ENCODE measurements around the gene ZNF750. TPM values are rescaled to one million over a fixed set of nuclear protein-coding genes. Genes with fewer than 3 reads are reported as not detected.

ZNF750 gene
- total and polyA plus RNA-seq, 4 donors = 0.02 to 0.08 TPM; not detected in 2

DNA sequence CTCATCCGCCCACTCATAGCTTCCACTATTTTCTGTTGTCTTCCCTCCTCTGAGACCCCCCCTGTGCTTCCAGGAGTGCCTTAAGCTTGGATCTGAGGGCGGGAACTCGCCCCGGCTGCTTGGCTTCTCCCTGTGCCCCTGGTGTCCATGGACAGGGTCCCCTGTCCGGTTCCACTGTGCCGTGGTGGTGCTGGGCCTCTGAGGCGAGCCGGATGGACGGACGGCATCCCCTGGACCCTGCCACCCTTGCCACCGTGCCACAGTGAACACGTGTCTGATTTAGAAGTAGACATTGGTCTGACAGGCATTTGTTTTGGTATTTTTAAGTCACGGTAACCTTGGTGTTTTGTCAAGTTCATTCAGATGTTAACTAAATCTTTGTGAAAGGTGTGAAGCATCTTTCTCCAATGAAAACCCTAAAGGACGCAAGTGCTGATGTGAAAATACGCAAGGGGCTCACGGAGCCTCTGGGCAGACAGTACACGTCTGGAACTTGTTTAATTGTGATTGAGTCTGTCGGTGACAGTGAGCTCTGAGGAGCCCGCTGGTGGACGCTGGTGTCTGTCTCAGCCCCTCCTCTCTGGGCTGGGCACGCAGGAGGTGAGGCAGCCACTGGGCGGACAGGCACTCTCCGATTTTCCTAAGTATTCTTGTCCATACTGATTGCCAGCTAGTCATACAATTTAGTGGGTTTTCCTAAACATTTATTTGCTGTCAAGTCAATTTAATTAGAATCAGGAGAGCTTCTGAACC lies 26.3 kb downstream of the ZNF750 start:
- DNase-seq (ENCODE audit: low spot score) = no peak
- Histone ChIP-seq H3K4me1 (ENCODE audit: control insufficient read depth in 4 of 4, insufficient read depth in 4 of 4, low read length in 3 of 4) (no peaks in the 10 kb centered on the region), H3K9ac (ENCODE audit: low read depth in 1 of 2, low read length in 2 of 2) (no peak overlapping the region), H3K4me3 (ENCODE audit: low read depth in 1 of 3, low read length in 3 of 3) (no peak overlapping the region), H3K9me3 (ENCODE audit: control insufficient read depth in 4 of 4, low read length in 3 of 4) (no peaks in the 10 kb centered on the region), H3K27ac (ENCODE audit: low read depth in 1 of 2, low read length in 2 of 2) (no peak overlapping the region), H3K27me3 (ENCODE audit: control insufficient read depth in 4 of 4, insufficient read depth in 4 of 4, low read length in 3 of 4) (no peaks in the 10 kb centered on the region), H3K36me3 (ENCODE audit: control insufficient read depth in 4 of 4, insufficient read depth in 3 of 4, low read depth in 1 of 4, low read length in 3 of 4) (peaks cover 3 to 46% (median 14%) of the 10 kb centered on the region in 4 donors)
- TF ChIP-seq RAD21 (IDR thresholded peaks at IDR 0.05) (no peak), JUND (IDR thresholded peaks at IDR 0.05) (no peak), HNF4A (conservative IDR thresholded peaks at IDR 0.05) (no peak), TAF1 (conservative IDR thresholded peaks at IDR 0.05) (no peak), HNF4G (IDR thresholded peaks at IDR 0.05) (no peak), FOXA1 (IDR thresholded peaks at IDR 0.05) (no peak), NR2F2 (IDR thresholded peaks at IDR 0.05) (no peak), EGR1 (IDR thresholded peaks at IDR 0.05; ENCODE audit: low read depth in 2 of 2) (no peak), RXRA (IDR thresholded peaks at IDR 0.05) (no peak), FOXA2 (IDR thresholded peaks at IDR 0.05) (no peak), GABPA (IDR thresholded peaks at IDR 0.05 in 1 of 2, conservative IDR thresholded peaks at IDR 0.05 in 1 of 2) (no peak), YY1 (IDR thresholded peaks at IDR 0.05) (no peak)
- TF ChIP-seq, protein P1, sequence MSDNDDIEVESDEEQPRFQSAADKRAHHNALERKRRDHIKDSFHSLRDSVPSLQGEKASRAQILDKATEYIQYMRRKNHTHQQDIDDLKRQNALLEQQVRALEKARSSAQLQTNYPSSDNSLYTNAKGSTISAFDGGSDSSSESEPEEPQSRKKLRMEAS (IDR thresholded peaks at IDR 0.05) = no peak
- TF ChIP-seq, protein P2, sequence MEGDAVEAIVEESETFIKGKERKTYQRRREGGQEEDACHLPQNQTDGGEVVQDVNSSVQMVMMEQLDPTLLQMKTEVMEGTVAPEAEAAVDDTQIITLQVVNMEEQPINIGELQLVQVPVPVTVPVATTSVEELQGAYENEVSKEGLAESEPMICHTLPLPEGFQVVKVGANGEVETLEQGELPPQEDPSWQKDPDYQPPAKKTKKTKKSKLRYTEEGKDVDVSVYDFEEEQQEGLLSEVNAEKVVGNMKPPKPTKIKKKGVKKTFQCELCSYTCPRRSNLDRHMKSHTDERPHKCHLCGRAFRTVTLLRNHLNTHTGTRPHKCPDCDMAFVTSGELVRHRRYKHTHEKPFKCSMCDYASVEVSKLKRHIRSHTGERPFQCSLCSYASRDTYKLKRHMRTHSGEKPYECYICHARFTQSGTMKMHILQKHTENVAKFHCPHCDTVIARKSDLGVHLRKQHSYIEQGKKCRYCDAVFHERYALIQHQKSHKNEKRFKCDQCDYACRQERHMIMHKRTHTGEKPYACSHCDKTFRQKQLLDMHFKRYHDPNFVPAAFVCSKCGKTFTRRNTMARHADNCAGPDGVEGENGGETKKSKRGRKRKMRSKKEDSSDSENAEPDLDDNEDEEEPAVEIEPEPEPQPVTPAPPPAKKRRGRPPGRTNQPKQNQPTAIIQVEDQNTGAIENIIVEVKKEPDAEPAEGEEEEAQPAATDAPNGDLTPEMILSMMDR (IDR thresholded peaks at IDR 0.05; ENCODE audit: low read depth, low read length, missing input control) = no peak
- TF ChIP-seq, protein P3, sequence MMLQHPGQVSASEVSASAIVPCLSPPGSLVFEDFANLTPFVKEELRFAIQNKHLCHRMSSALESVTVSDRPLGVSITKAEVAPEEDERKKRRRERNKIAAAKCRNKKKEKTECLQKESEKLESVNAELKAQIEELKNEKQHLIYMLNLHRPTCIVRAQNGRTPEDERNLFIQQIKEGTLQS (IDR thresholded peaks at IDR 0.05) = no peak
- TF ChIP-seq, protein P4, sequence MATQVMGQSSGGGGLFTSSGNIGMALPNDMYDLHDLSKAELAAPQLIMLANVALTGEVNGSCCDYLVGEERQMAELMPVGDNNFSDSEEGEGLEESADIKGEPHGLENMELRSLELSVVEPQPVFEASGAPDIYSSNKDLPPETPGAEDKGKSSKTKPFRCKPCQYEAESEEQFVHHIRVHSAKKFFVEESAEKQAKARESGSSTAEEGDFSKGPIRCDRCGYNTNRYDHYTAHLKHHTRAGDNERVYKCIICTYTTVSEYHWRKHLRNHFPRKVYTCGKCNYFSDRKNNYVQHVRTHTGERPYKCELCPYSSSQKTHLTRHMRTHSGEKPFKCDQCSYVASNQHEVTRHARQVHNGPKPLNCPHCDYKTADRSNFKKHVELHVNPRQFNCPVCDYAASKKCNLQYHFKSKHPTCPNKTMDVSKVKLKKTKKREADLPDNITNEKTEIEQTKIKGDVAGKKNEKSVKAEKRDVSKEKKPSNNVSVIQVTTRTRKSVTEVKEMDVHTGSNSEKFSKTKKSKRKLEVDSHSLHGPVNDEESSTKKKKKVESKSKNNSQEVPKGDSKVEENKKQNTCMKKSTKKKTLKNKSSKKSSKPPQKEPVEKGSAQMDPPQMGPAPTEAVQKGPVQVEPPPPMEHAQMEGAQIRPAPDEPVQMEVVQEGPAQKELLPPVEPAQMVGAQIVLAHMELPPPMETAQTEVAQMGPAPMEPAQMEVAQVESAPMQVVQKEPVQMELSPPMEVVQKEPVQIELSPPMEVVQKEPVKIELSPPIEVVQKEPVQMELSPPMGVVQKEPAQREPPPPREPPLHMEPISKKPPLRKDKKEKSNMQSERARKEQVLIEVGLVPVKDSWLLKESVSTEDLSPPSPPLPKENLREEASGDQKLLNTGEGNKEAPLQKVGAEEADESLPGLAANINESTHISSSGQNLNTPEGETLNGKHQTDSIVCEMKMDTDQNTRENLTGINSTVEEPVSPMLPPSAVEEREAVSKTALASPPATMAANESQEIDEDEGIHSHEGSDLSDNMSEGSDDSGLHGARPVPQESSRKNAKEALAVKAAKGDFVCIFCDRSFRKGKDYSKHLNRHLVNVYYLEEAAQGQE (IDR thresholded peaks at IDR 0.05) = no peak
- TF ChIP-seq, protein P5, sequence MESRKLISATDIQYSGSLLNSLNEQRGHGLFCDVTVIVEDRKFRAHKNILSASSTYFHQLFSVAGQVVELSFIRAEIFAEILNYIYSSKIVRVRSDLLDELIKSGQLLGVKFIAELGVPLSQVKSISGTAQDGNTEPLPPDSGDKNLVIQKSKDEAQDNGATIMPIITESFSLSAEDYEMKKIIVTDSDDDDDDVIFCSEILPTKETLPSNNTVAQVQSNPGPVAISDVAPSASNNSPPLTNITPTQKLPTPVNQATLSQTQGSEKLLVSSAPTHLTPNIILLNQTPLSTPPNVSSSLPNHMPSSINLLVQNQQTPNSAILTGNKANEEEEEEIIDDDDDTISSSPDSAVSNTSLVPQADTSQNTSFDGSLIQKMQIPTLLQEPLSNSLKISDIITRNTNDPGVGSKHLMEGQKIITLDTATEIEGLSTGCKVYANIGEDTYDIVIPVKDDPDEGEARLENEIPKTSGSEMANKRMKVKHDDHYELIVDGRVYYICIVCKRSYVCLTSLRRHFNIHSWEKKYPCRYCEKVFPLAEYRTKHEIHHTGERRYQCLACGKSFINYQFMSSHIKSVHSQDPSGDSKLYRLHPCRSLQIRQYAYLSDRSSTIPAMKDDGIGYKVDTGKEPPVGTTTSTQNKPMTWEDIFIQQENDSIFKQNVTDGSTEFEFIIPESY (IDR thresholded peaks at IDR 0.05) = no peak
- WGBS = 93% methylated on average over 23 of the region's 23 CpGs
